Right cardiac atrium (tissue), 5 donors: ENCODE data around the gene PKHD1. TPM values are rescaled to one million over a fixed set of nuclear protein-coding genes. Genes with fewer than 3 reads are reported as not detected.

ENCODE experiments used
- ATAC-seq, 2 donors: fragments of 200-7000 bp; cut with Tn5 transposase; one replicate each; pipeline versions ENCODE4 v1.8.0 to v1.9.1; 2020; ENCODE audit warnings: moderate library complexity in 2 of 2, mild to moderate bottlenecking in 1 of 2
- DNase-seq, 3 donors: peaks; one replicate each; pipeline ENCODE4 v3.0.0-alpha.2; 2020
- H3K27ac ChIP-seq: one replicate; pipeline ENCODE4 v1.5.1; 2013; ENCODE audit warnings: mild to moderate bottlenecking, low read length, control low read depth, moderate library complexity
- H3K27me3 ChIP-seq: one replicate; pipeline ENCODE4 v1.6.1; 2013; ENCODE audit not compliant: control insufficient read depth, insufficient read depth
- H3K4me1 ChIP-seq: one replicate; pipeline ENCODE4 v1.6.1; 2013; ENCODE audit warnings: low read length; ENCODE audit not compliant: control insufficient read depth, insufficient read depth
- H3K4me3 ChIP-seq: one replicate; pipeline ENCODE4 v1.5.1; 2013; ENCODE audit warnings: low read length, control low read depth
- H3K9me3 ChIP-seq: one replicate; pipeline ENCODE4 v1.6.1; 2013; ENCODE audit warnings: low read length; ENCODE audit not compliant: control insufficient read depth
- WGBS: extraction: QIAGEN DNeasy Blood & Tissue Kit; methylation state at CpG from one replicate; pipeline ENCODE4 v1.1.7; 2013; 5-methylcytosine and 5-hydroxymethylcytosine counted together
- intact Hi-C, 4 donors: fragments of 100-400 bp; cut with DNase I; formaldehyde crosslinking; loops; one replicate each; pipeline versions ENCODE4 v1.11.0 to v1.14.0; 2022 to 2023
- polyA plus RNA-seq: library from polyadenylated mRNA; stranded (reverse); fragments of 200-250 nt; gene quantifications from one replicate; pipeline ENCODE4 v1.2.3, GENCODE V29; 2013
- total RNA-seq, 4 donors: library from RNA; stranded (reverse); fragmentation: NEBNext Ultra II Directional; extraction: Animal tissue kit (Norgen Biotek cat#: 25700); gene quantifications; one replicate each; pipeline ENCODE4 v1.2.1, GENCODE V29; 2021
- donor health status: healthy with polysubstance abuse.
- donor health status: DM: no; HTN: yes; CAD: no.
- donor health status: DM: no; HTN: no; CAD: no.
- donor health status: DM: no; HTN: yes; CAD: no; lungs with severe emphysema.
- donor health status: DM: yes; HTN: yes; CAD: no.

Gene PKHD1
- total and polyA plus RNA-seq, 5 donors = under 0.01 to 0.03 TPM; not detected in 3

DNA sequence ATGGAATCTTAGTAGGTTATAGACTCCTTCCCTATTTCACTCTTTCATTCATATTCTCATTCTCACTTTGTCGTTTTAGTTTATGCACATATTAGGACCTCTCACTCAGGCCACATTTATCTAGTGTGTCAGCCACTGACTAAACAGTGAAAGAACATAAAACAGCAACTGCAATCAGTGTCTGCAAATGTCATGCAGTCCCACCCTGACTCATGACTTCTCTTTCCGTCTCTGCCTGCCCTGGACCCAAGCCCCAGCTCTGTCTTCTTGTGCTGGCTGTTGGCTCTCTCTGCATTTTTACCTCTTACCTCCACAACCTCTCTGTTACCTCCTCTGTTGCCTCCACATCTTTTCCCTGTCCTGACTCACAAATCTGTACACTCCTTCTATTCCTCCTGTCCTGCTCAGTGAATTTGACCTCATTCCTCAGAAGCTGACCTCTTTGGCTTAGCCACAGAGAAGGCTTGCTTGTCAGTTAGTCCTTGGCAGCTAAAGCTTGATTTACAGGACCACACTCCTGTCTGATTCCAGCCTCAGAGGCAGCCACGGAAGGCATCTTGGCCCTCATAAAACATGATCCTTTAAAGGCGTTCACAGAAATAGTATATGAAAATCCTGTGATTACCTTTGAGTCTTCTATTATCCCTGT is 247.6 kb downstream of the PKHD1 start:
- Histone ChIP-seq H3K4me1 (no peaks in the 10 kb centered on the region), H3K27me3 (no peaks in the 10 kb centered on the region), H3K9me3 (no peaks in the 10 kb centered on the region), H3K4me3 (no peak overlapping the region), H3K27ac (no peak overlapping the region)
- 36% methylated on average over 4 of the region's 4 CpGs for WGBS
- intact Hi-C loops = no loop called here
- DNase-seq = no peak
- no peak for ATAC-seq

DNA sequence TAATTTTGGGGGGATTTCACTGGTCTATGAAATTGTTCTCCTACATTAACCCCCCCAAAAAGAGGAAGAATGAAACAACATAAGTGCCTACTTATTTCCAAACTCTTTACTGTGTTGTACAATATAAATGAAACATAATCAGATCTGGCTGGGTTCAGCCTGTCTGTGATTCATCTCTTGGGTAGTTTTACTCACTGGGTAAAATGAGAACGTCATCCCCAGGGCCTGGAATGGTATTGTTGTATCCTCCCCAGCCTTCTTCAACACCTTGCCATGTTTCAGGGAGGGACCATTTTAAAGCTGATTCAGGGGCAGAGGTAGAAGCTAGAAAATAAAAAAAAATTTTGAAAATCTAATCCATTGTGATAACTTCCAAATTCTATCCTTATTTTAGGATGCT is 256.7 kb downstream of the PKHD1 start:
- Histone ChIP-seq H3K4me3 (no peak overlapping the region), H3K27me3 (no peaks in the 10 kb centered on the region), H3K9me3 (no peaks in the 10 kb centered on the region), H3K4me1 (no peaks in the 10 kb centered on the region), H3K27ac (no peak overlapping the region)
- intact Hi-C loops = no loop called here
- no peak for ATAC-seq
- WGBS = 34% methylated on average over 1 of the region's 1 CpG
- DNase-seq = no peak

DNA sequence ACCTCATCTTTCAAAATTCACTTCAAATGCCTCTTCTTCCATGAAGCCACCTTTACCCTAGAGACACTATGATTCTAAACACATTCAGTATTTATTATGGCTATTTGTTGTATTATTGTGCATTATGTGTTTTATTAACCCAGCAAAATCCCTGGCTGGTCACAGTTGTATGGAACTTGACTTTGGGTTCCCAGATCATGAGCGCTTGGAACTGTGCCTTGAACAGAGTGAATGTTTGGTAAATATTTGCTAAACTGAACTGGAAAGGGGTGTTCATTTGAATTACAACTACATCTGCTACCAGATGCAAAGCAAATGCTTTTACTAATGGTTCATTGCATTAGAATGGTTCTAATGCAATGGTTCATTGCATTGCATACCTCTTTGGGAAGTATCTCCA is 259.8 kb downstream of the PKHD1 start:
- no peaks in the 10 kb centered on the region for H3K9me3 ChIP-seq
- no peak for DNase-seq
- intact Hi-C loops = no loop called here
- no peak for ATAC-seq
- no peak overlapping the region for H3K4me3 ChIP-seq
- H3K4me1 ChIP-seq = no peaks in the 10 kb centered on the region
- H3K27ac ChIP-seq = no peak overlapping the region
- 89% methylated on average over 1 of the region's 1 CpG for WGBS
- no peaks in the 10 kb centered on the region for H3K27me3 ChIP-seq

DNA sequence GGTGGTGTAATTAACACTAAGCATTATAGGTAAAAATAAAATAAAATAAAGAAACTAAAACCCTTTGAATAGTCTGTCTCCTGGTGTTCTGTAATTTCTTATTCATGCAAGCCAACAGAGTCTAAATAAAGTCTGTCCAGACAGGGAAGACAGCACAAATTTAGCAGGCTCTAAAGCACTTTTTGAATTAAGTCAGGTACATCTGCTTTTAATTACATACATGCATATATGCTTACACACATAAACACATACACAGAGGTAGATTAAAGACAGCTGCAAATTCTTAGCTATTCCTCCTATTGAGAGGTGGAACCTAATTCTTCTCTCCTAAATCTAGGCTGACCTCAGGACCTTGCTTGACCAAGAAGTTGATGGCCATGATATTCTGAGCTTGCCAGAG is 262.5 kb downstream of the PKHD1 start:
- Histone ChIP-seq H3K27me3 (no peaks in the 10 kb centered on the region), H3K27ac (no peak overlapping the region), H3K9me3 (no peaks in the 10 kb centered on the region), H3K4me1 (no peaks in the 10 kb centered on the region), H3K4me3 (no peak overlapping the region)
- intact Hi-C loops = no loop called here
- DNase-seq (no peak), ATAC-seq (no peak)

DNA sequence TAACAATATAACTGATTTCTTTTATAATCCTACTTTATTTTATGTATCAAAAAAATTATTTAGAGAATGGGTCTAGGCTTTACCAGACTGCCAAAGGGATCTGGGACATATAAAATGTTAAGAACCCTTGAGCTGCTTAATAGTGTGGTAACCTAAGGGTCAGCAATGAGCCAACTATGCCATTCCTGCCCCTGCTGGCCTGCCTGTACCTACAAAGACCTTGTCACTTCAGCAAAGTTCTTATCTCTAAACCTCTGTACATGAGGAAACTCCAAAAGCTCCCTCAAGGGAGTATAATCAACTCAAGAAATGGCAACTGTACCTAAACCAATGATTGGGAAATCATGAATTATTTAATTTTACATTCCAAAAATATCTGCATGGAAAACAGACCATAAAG is 266.9 kb downstream of the PKHD1 start:
- intact Hi-C loops = no loop called here
- H3K4me3 ChIP-seq = no peak overlapping the region
- DNase-seq = no peak

DNA sequence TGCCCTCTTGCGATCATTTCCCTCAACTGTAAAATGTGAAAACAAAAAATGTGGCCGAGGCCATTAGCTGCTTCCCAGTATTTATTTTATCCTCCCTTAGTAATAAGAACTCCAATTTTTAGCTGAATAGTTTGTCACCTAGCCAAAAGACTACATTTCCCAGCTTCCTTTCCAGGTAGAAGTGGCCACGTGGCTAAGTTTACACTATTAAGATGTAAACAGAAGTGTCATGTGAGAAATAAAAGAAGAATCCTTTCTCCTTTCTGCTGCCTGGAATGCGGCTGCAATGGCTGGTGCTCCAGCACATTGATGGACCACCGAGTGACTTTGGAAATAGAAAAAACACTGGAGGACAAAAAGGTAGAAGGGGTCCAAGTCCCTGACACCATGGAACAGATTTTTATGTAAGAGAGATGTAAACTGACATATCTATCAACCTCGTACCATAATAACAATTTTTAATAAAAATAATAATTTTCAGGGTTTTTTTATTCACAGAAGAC is 268.8 kb downstream of the PKHD1 start:
- WGBS = 47% methylated on average over 6 of the region's 6 CpGs
- no peaks in the 10 kb centered on the region for H3K4me1 ChIP-seq
- no peaks in the 10 kb centered on the region for H3K27me3 ChIP-seq
- intact Hi-C loops = no loop called here
- no peaks in the 10 kb centered on the region for H3K9me3 ChIP-seq
- DNase-seq (no peak), ATAC-seq (no peak)
- H3K27ac ChIP-seq = no peak overlapping the region
- H3K4me3 ChIP-seq = no peak overlapping the region

More for the DNA sequence above, 266.9 kb downstream of the PKHD1 start:
- H3K4me1 ChIP-seq = no peaks in the 10 kb centered on the region
- H3K9me3 ChIP-seq = no peaks in the 10 kb centered on the region
- no peak overlapping the region for H3K27ac ChIP-seq
- ATAC-seq = no peak
- H3K27me3 ChIP-seq = no peaks in the 10 kb centered on the region

DNA sequence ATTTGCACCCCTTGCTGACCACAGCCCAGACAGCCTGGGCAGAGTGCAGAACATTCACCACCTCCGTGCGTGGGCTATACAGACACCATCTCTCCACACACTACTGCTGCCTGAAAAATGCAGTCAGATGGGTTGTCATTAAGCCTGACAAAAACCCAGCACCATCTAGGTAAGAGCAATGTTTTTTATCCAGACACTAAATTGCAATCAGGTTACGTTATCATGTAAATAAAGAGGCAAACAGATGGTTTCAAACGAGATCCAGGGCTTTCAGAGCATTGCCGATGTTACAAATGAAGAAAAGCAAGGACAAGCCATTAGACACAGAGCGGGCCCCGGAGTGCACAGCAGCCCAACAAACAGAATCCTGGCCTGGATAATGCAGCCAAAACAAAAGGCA is 269.6 kb downstream of the PKHD1 start:
- intact Hi-C loops = no loop called here
- no peaks in the 10 kb centered on the region for H3K9me3 ChIP-seq
- ATAC-seq = no peak
- no peaks in the 10 kb centered on the region for H3K27me3 ChIP-seq
- DNase-seq = no peak
- H3K4me1 ChIP-seq = no peaks in the 10 kb centered on the region
- 72% methylated on average over 7 of the region's 7 CpGs for WGBS
- H3K27ac ChIP-seq = no peak overlapping the region
- H3K4me3 ChIP-seq = no peak overlapping the region

DNA sequence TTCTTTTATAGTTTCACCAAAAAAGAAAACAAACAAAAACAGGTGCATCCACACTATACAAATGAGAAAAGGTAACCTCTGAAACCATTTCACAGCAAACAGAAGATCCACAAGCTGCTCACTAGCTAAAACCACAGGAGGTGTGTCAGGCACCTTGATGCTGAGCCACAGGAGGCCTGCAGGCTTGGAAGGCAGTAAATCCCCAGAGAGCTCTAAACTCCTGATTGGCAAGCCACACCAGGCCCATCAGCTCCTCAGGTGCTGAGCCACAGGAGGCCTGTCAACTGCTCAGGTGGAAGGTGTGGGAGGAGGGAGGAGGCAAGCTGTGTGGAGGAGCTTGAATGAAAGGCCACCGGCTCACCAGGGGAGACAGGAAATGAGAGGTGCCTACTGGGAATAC is 273.0 kb downstream of the PKHD1 start:
- DNase-seq = no peak
- ATAC-seq = no peak
- no peaks in the 10 kb centered on the region for H3K9me3 ChIP-seq
- H3K27ac ChIP-seq = no peak overlapping the region
- no peaks in the 10 kb centered on the region for H3K27me3 ChIP-seq
- 16% methylated on average over 1 of the region's 1 CpG for WGBS
- H3K4me3 ChIP-seq = no peak overlapping the region
- no peaks in the 10 kb centered on the region for H3K4me1 ChIP-seq
- intact Hi-C loops = no loop called here

DNA sequence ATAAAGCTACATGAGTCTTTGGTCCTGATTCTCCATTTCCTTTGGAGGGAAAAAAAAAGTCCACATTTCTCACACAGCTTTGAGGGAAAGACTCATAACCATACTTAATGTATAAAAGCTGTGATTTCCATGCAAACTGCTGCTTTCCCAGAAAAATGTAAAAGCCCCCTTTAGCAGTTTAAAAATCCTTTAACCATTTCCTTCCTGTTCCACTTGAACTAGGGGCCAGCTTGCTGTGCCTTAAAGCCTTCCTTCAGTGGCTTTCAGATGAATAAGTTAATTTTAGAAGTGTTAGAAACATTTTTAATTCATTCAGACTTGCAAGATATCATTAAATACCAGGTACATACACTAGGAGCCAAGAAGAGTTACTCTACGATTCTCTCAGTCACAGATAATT is 273.5 kb downstream of the PKHD1 start:
- no peak overlapping the region for H3K27ac ChIP-seq
- ATAC-seq = no peak
- no peak overlapping the region for H3K4me3 ChIP-seq
- H3K4me1 ChIP-seq = no peaks in the 10 kb centered on the region
- 44% methylated on average over 1 of the region's 1 CpG for WGBS
- H3K9me3 ChIP-seq = no peaks in the 10 kb centered on the region
- intact Hi-C loops = no loop called here
- no peak for DNase-seq
- no peaks in the 10 kb centered on the region for H3K27me3 ChIP-seq

DNA sequence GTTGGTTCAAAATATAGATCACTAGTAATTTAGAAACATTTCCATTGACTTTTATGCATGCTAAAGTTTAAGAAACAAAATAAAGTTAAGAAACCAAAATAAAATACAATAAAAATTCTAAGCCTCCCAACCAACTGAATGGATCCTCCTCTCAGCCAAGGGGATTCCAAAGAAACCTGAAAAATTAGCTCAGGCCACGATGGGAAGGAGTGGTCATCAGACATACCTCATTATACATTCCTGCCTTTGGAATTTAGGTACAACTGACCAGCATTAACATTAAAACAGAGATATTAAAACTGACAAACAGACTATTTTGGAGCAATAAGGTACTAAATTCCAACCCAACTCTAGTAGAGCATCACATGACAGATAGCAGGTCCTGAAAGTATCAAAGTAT is 275.2 kb downstream of the PKHD1 start:
- Histone ChIP-seq H3K9me3 (no peaks in the 10 kb centered on the region), H3K4me3 (no peak overlapping the region), H3K27ac (no peak overlapping the region), H3K27me3 (no peaks in the 10 kb centered on the region), H3K4me1 (no peaks in the 10 kb centered on the region)
- ATAC-seq (no peak), DNase-seq (no peak)
- intact Hi-C loops = no loop called here
- 62% methylated on average over 1 of the region's 1 CpG for WGBS

DNA sequence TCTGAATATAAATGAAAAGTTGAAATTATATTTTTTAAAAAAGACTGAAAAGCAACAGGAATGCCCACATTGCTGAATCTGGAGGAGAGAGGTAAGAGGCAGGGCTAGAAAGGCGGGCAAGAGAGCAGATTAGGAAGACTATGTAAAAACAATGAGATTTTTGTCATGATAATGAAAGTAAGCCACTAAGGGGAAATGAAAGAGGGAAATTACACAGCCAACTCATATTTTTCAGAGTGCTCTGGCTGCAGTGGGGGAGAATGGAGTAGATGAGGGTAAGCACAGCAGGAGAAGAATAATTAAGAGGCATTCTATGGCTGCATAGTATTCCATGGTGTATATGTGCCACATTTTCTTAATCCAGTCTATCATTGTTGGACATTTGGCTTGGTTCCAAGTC is 281.9 kb downstream of the PKHD1 start:
- Histone ChIP-seq H3K4me1 (no peaks in the 10 kb centered on the region), H3K9me3 (no peaks in the 10 kb centered on the region), H3K27me3 (no peaks in the 10 kb centered on the region), H3K27ac (no peak overlapping the region), H3K4me3 (no peak overlapping the region)
- ATAC-seq (no peak), DNase-seq (no peak)
- 59% methylated on average over 1 of the region's 1 CpG for WGBS
- intact Hi-C loops = no loop called here

DNA sequence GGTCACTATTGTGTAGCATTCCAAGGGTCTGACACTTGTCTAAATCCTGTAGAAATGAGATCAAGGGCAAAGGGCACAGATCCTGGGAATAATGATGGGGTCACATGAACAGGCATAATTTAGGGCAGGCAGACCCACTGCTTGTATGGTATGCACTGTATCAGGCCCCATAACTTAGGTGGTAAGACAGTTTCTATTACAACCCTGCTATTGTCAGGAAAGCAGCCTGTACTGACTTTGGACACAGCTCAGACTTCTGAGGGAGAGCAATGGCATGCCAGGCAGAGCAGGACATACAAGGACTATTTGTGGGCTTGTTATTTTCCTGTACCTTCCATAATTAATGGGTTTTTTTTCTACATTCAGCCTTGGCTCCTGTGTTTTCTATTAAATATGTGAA is 286.8 kb downstream of the PKHD1 start:
- Histone ChIP-seq H3K4me3 (no peak overlapping the region), H3K27me3 (no peaks in the 10 kb centered on the region), H3K27ac (no peak overlapping the region), H3K9me3 (no peaks in the 10 kb centered on the region), H3K4me1 (no peaks in the 10 kb centered on the region)
- no peak for ATAC-seq
- DNase-seq = no peak
- intact Hi-C loops = no loop called here
